ENCODE measurements around the gene MVB12A.

The MVB12A gene

DNA sequence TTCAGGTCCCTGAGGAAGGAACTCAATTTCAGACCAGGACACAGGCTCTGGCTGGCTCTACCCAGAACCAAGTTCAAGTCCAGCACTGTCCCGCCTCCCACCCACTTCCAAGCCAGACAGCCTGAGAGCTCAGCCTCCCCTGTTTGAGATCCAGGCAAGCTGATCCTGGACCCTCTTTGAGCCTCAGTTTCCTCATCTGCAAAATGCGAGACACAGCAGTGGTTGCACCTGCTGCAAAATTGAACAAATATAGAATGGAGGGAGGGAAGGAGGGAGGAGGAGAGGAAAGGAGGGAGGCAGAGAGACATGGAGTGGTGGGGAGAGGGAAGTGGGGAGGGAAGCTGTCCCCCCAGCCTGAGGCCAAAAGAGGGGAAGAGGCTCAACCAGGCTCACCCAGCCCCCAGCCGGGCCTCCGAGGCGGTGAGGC is 27.9 kb downstream of the MVB12A start:
- no peak for DNase-seq

DNA sequence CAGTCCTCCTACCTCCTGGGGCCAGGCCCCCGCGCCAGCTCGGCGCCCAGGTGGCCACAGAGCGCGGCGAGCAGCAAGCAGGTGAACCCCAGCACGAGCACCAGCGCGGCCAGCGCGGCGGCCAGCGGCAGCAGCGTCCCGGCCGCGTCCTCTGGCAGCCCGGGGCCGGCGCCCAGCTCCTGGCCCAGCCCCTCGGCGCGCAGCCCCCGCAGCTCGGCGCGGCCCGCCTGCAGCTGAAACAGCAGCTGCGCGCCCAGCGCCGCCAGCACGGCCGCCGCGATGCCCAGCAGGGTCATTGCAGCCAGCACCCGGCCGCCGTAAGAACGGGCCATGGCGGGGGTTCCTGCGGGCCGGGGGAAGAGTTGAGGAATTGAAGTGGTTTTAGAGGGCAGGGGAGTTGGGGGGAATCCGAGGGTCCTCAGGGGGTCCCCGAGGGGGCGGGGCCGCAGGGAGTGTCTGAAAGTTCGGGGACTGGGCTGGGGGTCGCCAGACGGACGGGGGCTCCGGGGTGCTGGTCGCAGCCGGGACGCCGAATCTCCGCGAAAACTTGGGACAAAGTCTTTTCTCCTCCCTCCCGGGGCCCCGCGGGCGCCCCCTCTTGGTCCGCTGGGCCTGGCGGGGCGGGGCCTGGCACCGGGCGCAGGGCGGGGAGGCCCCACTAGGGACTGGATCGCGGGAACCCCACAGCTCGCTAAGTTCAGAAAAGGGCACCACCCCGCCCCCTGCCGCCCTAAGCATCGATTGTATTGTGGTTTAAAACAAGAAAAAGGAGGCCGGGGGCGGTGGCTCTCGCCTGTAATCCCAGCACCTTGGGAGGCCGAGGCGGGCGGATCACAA is 28.5 kb downstream of the MVB12A start, which contains the start of gene TMEM221:
TMEM221 (minus strand) TSS at position 538 of the 837 bp plus-strand sequence; CDS start at position 332, 206 bp downstream.
- no peak for DNase-seq

DNA sequence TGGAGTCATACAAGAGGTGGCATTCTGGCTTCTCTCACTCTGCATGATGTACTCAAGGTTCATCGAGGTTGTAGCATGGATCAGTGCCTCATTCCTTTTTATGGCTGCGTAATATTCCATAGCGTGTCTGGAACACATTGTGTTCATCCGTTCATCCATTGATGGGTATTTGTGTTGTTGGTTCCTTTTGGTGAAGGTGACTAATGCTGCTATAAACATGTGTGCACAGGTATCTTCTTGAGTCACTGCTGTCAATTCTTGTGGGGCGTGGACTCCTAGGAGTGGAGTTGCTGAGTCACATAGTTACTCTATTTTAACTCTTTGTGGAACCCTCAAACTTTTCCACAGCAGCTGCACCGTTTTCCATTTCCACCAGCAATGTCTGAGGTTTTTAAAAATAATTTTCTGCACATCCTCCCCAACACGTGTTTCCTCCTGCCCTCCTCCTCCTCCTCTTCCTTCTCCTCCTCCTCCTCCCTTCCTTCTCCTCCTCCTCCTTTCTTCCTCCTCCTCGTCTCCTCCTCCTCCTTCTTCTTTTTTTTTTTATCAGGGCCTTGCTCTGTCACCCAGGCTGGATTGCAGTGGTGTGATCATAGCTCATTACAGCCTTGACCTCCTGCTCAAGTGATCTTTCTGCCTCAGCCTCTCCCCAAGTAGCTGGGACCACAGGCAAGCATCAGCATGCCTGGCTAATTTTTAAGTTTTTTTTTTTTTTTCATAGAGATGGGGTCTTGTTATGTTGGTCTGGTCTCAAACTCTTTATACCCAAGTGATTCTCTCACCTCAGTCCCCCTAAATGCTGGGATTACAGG is 30.6 kb downstream of the MVB12A start:
- no peak for DNase-seq

- DNase-seq = no peak
These were observed 32.0 kb downstream of the MVB12A start for GRCh38 chr19:17451820-17452219.

DNA sequence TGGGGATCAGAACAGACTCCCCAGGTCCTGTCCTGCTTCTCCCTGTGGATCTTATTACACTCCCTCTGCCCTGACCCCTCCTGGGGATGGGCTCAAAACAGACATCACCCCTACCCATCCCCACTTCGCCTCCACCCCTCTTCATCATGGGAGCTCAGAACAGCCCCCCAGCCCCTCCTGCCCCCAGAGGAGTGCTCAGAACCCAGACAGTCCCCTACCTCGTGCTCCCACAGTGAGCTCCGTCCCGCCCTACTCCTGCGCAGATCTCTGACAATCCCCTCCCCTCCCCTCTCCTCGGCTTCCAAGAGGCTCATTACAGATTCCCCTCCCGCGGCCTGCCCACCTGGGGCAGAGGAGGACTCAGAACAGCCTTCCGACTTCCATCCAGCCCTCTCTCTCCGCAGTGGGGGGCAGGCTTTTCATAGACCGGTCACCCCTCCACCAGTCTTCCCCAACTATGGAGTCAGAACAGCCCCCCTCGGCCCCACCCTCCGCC is 34.8 kb downstream of the MVB12A start:
- no peak for DNase-seq

DNA sequence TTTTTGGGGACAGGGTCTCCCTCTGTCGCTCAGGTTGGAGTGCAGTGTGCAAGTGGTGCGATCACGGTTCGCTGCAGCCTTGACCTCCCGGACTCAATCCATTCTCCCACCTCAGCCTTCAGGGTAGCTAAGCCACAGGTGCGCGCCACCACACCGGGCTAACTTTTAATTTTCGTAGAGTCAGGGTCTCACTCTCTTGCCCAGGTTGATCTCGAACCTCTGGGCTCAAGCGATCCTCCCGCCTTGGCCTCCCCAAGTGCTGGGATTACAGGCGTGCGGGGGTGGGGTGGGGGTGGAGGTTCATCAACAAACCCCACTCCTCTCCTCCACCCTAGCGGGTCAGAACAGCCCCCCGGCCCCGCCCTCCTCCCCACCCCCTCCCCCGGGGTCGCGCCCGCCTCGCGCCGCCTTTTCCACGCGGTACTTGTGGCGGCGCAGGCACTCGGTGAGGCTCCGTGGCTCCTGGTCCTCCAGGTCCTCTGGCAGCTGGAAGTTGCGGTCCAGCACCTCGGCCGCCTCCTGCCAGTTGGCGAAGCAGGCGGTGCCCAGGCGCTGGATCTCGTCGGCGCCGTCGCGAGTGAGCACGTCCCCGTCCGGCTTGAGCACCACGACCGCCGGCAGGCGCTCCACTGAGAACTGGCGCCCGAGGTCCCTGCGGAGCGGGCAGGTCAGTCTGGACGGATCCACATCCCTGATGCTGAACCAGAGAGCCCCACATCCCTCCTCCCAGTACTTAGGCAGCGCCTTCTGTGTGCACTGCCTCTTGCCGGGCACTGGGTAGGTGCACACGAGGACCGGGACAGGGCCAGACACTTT is 35.7 kb downstream of the MVB12A start:
- DNase-seq = no peak

- no peak for DNase-seq
These were observed 36.3 kb downstream of the MVB12A start for GRCh38 chr19:17456127-17456526.

GRCh38 chr19:17457616-17458015 is 37.8 kb downstream of the MVB12A start:
- DNase-seq = no peak

DNA sequence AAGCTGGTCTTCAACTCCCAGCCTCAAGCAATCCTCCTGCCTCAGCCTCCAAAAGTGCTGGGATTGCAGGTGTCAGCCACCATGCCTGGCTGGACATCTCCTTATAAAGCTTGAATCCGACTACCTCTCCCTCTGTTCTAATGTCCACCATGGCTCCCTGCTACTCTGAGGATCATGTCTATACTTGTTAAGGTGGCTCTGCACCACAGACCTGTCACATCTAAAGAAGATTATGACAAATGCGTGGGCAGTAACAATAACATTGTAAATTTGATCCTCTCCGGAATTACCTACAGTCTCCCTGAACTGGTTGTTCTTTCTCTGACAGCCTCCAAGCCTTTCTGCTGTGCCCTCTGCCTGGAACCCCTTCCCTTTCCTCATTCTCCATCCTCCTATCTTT is 39.1 kb downstream of the MVB12A start:
- no peak for DNase-seq

DNA sequence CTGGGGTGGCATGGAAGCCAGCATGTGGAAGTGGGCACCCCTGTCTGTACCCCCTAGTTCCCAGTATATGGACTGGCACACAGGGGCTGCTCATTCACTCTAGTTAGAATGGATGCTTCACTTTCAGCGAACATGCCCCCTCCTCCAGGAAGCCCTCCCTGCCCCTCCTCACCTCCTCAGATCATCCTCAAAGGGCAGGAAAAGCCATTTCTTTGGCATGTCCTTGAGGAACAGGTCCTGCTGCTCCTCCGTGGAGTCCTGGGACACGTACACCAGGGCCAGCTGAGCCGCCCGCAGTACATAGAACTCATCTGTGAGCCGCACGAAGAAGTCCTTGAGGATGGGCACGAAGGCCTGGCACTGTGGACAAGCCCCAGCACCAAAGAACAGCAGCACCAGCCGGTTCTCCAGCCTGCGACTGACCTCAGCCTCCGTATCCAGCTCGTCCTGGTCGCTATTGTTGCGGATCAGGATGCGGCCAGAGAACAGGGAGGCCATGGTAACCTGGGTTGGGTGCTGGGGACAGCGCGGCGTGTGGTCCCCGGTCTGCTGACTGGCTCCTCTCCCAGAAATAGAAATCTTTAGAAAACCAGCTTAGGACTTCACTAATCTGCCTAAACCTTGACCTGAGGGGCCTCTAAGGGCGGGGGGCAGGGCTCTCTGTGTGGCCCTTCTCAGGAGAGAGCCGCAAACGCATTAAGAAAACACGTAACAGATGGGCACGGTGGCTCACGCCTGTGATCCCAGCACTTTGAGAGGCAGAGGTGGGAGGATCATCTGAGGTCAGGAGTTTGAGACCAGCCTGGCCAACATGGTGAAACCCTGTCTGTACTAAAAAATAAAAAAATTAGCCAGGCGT is 40.8 kb downstream of the MVB12A start, which contains the start of gene NXNL1:
NXNL1 (minus strand) TSS at position 555 of the 859 bp plus-strand sequence; CDS start at position 498, 57 bp downstream.
- DNase-seq = no peak

DNA sequence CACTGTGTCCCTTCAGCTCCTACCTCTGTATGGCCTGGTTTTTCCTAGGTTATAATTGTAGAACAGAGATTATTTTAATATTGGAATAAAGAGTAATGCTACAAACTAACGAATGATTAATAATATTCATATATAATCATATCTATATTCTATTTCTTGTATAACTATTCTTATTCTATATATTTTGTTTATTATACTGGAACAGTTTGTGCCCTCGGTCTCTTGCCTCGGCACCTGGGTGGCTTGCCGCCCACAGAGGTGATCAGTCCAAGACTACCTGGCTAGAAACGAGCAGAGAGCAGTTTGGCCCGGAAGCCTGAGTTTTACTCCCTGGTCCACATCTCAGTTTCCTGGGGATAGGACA is 46.6 kb downstream of the MVB12A start:
- DNase-seq = no peak

GRCh38 chr19:17467471-17468301 is 47.8 kb downstream of the MVB12A start:
- DNase-seq = no peak

DNA sequence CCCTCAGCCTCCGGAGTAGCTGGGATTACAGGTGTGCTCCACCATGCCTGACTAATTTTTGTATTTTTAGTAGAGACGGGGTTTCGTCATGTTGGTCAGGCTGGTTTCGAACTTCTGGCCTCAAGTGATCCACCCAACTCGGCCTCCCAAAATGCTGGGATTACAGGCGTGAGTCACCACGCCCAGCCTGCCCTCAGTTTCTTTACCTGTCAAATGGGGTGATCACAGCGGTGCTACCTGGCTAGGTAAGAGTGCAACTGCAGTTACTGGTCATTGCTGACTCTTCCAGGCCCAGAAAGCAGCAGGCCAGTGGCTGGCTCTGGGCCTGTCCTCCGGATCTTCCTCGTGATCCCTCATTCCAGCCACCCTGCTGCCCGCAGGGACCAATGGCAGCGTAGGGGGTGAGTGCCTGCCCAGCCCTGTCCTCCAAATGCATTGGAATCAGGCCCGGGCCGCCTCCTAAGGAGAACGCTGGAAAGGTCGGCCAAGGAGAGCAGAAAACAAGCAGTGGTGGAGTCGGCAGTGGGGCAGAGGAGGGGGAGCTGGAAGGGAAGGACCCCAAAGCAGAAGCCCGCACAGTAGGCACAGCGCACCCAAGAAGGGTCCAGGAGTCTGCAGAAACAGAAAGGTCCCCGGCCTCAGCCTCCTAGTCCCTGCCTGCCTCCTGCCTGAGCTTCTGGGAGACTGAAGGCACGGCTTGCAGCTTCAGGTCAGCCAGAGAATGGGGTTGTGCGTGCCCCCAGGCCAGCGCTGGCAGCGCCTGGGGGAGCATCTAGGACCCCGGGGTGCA is 48.6 kb downstream of the MVB12A start:
- no peak for DNase-seq

DNA sequence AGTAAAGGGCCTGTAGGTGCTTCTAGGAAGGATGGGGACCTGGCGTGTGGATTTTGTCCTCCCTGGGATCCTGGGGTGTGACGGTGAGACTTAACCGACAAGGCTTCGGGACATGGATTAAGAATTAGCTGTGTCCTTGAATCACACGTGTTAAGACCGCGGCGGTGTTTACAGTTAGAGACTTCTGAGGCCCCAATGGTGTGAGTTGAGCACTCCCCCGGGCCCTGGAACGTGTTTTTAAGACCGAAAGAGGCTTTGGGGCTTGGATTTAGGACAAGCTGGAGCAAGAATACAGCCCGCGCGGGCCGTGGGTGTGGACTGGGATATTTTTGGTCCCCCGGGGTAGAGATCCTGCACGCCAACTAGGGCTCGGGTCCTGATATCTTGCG is 49.2 kb downstream of the MVB12A start:
- DNase-seq = no peak

DNA sequence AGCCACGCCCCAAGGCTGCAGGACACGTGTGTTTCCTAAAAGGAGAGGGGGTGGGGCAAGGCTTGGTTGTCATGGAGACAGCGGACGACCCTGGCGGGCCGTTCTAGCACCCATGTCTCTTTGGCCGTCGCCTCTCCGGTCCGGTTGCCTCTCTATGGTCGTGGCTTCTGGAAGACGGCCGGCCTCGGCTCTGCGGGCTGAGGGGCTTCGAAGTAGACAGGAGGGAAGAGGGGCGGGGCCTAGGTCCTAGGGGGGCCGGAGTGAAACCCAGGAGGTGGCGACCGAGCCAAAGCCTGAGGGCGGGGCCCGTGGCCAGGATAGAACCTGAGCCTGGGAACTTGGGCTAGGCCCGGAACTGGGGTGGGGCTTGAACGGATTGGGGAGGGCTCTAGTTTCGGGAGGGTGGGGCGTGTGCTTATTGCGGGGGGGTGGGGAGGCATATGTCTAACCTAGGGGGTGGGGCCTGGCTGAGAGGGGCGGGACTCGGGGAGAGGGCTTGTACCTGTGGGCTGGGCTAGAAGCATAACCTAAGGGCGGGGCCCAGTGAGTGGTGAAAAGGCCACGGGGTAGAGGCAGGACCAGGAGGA is 49.7 kb downstream of the MVB12A start:
- peak; percentile 79 to 94 for DNase-seq

DNA sequence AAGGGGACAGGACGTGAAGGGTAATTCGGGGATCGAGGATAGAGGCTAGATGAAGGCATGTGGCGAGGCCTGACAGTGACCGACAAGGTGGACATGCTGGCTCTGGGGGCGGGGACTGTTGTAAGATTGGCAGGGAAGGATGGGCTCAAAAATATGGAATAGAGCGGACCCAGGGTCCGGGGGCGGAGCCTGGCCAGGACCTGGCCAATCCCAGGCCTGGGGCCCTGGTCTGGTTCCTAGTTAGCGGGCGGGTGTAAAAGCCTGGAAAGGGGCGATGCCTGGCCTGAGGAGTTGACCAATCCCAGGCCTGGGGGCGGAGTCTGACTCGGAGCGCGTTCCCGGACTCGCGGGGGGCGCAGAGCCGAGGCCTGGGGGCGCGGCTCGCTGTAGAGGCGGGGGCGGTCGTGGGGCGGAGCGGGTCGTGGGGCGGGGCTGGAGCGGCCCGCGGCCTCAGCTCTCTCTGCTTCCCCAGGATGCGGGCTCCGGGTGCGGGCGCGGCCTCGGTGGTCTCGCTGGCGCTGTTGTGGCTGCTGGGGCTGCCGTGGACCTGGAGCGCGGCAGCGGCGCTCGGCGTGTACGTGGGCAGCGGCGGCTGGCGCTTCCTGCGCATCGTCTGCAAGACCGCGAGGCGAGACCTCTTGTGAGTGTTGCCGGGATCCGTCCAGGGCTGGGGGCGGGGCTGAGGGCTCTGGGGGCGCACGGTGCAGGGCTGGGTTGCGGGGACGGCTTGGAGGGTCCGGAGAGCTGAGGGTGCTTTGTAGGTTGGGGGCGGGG is 50.4 kb downstream of the MVB12A start, which contains the start of gene SLC27A1:
SLC27A1 (plus strand) TSS at position 457 of the 774 bp plus-strand sequence; CDS start at position 474, 17 bp downstream.
- DNase-seq = peak; percentile 90 to 94

GRCh38 chr19:17471410-17472125 is 51.7 kb downstream of the MVB12A start:
- DNase-seq = no peak

DNA sequence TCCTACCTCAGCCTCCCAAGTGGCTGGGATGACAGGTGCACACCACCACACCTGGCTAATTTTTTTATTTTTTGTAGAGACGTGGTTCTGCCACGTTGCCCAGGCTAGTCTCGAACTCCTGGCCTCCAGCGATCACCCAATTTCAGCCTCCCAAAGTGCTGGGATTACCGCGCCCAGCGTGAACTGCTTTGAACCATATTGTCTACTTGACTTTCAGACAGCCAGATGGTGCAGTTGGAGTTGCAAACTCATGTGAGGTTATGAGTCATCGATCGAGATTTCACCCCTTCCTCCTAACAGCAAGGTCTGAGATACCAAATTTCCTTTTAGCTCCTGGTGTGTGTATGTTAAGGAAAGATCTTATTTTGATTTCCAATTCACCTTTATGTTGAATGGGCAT is 53.2 kb downstream of the MVB12A start:
- DNase-seq = no peak
